Measurements from ENCODE around the gene NPY4R.
"Not testable (repeated sequence)": the region's sequence is repeated elsewhere in the genome, so short reads cannot be mapped to it uniquely, and the experiment has no call there.

DNA sequence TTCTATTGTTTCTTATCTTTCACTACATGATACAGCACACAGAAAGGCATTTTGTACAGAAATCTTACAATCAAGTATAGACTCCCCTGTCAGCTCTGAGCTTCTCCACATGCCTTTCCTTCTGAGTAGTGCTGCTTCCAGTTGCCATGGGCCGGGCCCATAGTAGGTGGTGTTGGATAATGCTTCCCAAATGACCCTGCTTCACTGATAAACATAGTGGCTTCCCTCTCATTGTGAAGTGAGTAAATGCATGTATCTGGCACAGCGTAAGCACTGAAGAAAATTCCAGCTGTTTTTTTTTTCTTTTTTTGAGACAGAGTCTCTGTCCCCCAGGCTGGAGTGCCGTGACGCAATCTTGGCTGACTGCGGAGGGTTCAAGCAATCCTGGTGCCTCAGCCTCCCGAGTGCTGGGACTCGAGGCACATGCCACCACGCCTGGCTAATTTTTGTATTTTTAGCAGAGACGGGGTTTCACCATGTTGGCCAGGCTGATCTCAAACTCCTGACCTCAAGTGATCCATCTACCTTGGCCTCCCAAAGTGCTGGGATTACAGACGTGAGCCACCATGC is 23.0 kb downstream of the NPY4R start:
- TF ChIP-seq, protein P1, sequence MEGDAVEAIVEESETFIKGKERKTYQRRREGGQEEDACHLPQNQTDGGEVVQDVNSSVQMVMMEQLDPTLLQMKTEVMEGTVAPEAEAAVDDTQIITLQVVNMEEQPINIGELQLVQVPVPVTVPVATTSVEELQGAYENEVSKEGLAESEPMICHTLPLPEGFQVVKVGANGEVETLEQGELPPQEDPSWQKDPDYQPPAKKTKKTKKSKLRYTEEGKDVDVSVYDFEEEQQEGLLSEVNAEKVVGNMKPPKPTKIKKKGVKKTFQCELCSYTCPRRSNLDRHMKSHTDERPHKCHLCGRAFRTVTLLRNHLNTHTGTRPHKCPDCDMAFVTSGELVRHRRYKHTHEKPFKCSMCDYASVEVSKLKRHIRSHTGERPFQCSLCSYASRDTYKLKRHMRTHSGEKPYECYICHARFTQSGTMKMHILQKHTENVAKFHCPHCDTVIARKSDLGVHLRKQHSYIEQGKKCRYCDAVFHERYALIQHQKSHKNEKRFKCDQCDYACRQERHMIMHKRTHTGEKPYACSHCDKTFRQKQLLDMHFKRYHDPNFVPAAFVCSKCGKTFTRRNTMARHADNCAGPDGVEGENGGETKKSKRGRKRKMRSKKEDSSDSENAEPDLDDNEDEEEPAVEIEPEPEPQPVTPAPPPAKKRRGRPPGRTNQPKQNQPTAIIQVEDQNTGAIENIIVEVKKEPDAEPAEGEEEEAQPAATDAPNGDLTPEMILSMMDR (IDR thresholded peaks at IDR 0.05; ENCODE audit: low read depth, low read length), result not testable (repeated sequence)
- TF ChIP-seq EZH2phosphoT487 (IDR thresholded peaks at IDR 0.05; ENCODE audit: low read depth), result not testable (repeated sequence)

All from OCI-LY3 (cell line).